LNCaP clone FGC (cell line): Measurements from ENCODE around the gene FCHO1.

Experiments
- DNase-seq: peaks from one replicate; pipeline ENCODE4 v3.0.0-alpha.2; 2011; ENCODE audit warnings: low read depth
- H3K4me3 ChIP-seq: 2 replicates; pipeline ENCODE4 v1.5.1; 2011; ENCODE audit warnings: mild to moderate bottlenecking, low read depth, low read length, control low read depth
- CTCF ChIP-seq: IDR thresholded peaks from 2 replicates; pipeline ENCODE4 v1.5.1; 2012; ENCODE audit warnings: mild to moderate bottlenecking; ENCODE audit not compliant: control insufficient read depth, insufficient read depth; ENCODE audit errors: extremely low read depth

The FCHO1 gene

GRCh38 chr19:17802137-17802858 is 51.0 kb downstream of the FCHO1 start:
- H3K4me3 ChIP-seq = no peak overlapping the region
- no peak for DNase-seq
- no peak for TF ChIP-seq CTCF

DNA sequence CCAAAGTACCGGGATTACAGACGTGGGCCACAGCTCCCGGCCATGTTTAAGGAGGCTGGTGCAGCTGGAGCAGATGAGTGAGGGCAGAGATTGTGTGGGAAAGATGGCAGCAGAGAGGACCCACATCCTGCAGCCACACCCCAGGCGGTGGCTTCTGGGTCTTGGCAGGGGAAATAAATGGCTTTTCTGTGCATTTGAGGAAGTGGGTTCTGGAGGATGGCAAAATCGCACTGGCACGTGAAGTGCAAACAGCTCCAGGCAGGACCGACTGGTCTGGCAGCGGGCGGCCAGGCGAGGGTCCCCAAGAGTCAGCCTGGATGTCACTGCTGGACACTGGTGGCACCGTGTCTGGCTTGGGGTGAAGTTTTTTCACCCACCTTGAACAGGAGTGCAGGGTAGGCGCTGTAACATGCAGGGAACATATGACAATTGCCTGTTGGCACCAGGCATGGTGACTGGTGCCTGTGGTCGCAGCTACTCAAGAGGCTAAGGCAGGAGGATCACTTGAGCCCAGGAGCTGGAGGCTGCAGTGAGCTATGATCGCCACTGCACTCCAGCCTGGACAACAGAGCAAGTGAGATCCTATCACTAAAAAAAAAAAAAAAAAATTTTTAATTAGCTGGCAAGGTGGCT is 52.1 kb downstream of the FCHO1 start:
- no peak for DNase-seq
- H3K4me3 ChIP-seq = no peak overlapping the region
- TF ChIP-seq CTCF = no peak

DNA sequence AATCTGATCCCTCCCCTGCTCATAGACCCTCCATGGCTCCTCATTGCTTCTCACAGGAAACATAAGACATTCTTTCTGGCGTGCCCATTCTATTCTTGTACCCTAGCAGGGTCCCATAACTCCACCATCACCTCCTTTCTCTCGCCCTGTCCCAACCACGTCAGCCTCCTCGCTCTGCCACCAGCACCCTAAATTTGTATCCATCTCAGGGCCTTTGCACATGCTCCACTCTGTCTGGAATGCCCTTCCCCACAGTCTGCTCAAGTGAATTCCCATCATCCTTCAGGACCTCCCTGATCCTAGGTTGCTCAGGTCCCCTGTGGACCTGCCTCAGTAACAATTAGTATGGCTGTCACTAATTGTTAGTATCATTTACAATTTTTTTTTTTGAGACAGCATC is 54.1 kb downstream of the FCHO1 start:
- DNase-seq = no peak
- H3K4me3 ChIP-seq = no peak overlapping the region
- TF ChIP-seq CTCF = no peak

DNA sequence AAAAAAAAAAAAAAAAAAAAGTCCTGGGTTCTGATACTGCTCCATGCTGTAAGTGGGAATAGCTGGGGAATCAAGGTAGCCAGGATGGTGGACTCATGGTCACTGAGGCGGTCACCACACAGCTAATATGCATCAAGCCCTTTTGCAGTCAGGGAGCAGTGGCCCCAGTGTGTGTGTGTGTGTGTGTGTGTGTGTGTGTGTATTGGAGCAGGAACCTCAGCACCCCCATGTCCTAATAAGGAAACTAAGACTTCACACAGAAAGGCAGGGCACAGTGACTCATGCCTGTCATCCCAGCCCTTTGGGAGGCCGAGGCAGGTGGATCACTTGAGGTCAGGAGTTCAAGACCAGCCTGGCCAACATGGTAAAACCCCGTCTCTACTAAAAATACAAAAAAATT is 55.7 kb downstream of the FCHO1 start:
- no peak for TF ChIP-seq CTCF
- DNase-seq = no peak

DNA sequence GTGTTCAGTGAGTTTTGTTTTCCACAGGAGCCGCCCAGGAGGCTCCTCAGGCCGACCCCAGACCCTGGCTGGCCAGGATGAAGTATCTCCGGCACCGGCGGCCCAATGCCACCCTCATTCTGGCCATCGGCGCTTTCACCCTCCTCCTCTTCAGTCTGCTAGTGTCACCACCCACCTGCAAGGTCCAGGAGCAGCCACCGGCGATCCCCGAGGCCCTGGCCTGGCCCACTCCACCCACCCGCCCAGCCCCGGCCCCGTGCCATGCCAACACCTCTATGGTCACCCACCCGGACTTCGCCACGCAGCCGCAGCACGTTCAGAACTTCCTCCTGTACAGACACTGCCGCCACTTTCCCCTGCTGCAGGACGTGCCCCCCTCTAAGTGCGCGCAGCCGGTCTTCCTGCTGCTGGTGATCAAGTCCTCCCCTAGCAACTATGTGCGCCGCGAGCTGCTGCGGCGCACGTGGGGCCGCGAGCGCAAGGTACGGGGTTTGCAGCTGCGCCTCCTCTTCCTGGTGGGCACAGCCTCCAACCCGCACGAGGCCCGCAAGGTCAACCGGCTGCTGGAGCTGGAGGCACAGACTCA is 56.5 kb downstream of the FCHO1 start:
- DNase-seq = no peak
- H3K4me3 ChIP-seq = no peak overlapping the region
- TF ChIP-seq CTCF = no peak

More for the DNA sequence above, 55.7 kb downstream of the FCHO1 start:
- H3K4me3 ChIP-seq = no peak overlapping the region

- no peak for DNase-seq
- no peak overlapping the region for H3K4me3 ChIP-seq
- TF ChIP-seq CTCF = no peak
These were observed 59.8 kb downstream of the FCHO1 start for GRCh38 chr19:17811103-17811502.
